HG03520 (cell line): Measurements from ENCODE around the gene FRMD1.

Source experiments
- ATAC-seq: cut with Tn5 transposase; IDR thresholded peaks from one replicate; pipeline ENCODE4 v1.9.1; 2021; ENCODE audit warnings: mild to moderate bottlenecking, moderate library complexity; ENCODE audit not compliant: unreplicated experiment

Gene FRMD1

DNA sequence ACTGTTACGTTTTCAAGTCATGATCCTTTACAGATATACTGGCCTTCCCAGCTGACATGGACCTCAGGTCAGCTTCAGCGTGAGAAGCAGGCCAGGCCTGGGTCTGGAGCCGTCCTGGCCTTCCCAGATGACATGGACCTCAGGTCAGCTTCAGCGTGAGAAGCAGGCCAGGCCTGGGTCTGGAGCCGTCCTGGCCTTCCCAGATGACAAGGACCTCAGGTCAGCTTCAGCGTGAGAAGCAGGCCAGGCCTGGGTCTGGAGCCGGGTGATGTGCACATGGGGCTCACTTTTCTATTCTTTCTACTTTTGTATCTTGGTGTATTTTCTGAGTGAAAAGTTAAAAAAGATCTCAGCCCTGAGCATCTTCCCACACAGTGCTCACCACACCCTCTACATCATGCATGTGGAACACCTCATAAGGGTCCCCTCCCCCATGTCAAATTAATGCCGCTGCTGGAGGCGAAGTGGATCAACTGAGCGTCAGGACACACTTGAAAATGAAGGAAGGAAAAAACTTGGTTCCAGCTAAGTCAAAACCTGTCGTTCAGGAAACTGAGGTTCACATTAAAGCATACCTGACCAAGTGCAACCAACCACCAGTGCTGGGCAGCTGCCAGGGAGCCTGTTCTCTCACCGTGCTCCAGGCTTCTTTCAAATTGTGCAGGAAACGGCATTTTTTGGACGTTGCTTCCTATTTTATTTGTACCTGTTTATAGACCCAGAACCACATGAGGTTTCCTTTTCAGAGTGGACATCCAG, 49.4 kb downstream of the FRMD1 start:
- ATAC-seq = no peak

DNA sequence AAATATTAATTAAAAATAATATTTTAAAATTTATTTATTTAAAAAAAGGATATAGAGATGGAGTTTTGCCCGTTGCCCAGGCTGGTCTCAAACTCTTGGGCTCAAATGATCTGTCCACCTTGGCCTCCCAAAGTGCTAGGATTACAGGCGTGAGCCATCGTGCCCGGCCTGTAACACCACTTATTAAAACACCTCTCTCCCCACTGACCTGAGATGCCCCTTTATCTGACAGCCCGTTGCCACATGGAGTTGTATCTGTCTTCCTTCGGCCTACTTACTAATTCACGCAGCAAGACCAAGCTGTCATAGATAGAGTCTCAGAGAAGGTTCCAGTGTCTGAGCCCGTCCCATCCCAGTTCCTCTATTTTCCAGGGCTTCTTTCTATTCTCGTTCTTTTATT, 50.8 kb downstream of the FRMD1 start:
- no peak for ATAC-seq

DNA sequence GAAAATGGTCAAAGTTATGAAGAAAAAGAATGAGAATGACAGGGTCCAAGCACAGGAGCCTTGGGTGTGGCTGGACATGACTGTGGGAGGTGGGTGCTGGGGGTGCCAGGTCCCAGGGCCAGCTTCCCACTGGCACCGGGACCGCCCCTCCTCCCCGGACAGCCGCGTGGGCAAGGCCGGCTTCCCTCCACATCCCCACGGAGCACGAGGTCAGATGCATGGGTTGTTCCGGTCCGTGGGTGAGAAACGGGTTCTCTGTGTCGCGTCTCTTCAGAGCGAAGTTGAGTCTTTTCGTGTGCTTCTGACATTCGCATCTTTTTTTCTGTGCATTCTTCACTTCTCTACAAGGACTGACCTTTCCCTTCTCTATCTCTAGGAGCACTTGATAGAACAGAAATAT, 51.5 kb downstream of the FRMD1 start:
- ATAC-seq = no peak

DNA sequence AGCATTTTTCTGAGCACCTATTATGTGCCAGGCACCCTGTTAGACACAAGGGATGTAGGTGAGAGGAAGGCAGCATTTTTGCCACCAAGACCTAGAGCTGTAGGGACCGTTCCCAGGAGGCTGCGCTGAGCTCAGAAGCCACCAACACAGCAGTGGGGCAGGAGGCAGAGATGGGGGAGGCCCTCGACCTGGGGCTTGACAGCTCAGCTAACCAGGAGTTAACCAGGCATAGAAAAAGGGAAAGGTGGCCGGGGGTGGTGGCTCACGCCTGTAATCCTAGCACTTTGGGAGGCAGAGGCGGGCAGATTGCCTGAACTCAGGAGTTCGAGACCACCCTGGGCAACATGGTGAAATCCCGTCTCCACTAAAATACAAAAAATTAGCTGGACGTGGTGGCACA, 52.1 kb downstream of the FRMD1 start:
- no peak for ATAC-seq

DNA sequence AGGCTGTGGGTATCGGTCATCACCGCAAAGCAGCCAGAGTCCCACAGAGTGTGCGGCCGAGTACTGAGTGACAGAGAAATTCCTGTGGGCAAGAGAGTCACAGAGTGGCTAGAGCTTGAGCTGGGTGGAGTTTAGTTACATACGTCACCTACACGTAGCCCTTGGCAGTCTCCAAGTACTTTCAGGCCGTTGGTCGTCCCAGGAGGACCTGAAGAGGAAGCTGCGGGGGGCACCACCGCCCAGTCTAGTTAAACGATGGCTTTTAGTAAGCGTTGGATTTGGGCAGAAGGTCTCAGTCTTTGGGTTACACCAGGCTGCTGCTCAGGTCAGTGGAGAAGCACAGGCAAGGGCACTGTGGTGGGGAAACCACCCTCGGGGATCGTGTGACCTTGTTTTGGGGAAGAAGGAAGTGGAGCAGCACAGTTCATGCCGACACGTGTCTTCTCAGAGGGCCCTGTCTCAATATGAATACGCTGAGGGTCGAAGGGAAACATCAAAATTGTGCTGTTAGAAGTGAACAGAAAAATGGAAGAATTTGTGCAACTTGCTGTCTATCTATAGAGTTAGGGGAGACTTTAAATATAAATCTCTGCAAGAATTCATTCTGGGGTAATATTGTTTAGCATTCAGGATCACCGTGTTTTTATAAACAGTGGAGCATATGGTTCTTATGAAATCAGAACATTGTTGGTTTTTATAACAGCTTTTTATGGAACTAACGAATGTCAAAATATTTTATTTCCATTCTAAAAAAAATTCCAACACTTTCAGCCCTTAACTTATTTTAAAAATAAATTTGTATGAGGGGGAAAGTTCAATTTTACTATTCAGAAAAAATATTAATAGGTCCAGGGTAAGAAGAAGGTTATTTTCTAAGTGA, 52.9 kb downstream of the FRMD1 start:
- no peak for ATAC-seq

DNA sequence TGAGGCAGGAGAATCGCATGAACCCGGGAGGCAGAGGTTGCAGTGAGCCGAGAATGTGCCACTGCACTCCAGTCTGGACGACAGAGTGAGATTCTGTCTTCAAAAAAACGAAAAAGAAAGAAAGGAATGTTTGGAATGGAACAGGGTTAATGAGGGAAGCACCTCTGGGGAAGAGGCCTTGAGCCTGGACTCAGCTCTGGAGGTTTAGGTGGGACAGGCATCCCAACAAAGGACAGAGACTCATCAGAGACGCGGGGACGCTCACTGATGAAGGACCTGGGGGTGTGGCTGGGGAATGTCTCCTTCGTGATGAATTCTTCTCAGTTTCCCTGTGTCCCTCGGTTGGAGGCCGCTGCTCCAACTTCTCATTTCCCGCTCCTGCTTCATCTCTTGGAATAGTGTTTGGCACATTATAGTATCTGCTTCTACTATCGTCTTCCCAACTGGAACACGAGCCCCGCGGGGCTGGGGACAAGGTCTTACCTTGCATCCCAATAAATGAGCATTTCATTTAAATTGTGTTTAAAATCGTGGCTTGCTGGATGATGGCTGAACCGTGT, 54.0 kb downstream of the FRMD1 start:
- ATAC-seq = no peak

DNA sequence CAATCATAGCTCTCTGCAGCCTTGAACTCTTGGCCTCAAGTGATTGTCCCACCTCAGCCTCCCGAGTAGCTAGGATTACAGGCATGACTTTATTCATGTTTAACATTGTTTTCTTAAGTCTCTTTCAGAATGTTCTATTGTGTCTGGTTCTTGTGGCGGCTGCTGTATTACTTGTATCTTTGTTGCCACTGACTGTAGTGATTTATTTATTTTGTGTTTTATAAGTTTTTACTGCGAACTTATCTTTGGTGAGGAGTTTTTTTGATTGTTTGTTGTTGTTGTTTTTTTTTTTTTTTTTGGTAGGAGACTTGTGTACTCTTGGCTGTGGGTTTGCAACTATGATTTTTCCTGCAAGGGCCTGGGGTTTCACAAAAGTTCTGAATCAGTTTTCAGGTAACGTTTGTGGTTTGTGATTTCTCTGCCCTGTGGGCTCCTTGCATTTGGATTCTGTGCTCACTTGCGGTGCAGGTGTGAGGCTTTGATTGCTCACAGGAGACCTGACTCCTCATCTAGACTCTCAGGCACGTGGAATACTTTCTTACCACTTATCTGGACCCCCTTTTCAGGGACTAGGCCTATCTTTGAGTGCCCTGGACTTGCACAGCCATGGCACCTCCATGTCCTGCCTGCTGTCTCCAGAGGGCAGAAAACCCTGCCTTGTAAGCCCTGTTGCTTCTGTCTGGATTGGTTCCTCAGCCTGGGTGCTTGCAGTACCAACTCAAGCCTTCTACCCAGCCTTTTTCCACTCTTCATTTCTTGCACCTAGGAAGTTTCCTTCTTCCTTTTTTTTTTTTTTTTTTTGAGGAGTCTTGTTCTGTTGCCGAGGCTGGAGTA, 56.3 kb downstream of the FRMD1 start:
- ATAC-seq = no peak

DNA sequence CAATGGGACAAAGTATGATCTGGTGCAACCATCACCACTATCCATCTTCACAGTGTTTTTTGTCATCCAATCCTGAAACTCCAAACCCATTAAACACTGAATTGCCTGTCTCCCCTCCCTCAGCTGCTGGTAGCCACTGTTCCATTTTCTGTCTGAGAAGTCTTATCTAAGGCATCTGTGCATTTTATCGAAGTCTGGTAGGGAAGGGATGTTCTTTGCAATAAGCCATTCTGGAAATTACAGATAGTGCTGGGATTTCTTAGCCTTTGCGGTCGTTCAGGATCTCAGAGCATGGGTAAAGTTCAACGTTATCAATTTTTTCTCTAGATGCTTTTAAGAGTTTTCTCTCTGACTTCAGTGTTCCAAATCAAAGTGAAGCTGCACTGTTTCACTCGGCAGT, 57.4 kb downstream of the FRMD1 start:
- no peak for ATAC-seq

DNA sequence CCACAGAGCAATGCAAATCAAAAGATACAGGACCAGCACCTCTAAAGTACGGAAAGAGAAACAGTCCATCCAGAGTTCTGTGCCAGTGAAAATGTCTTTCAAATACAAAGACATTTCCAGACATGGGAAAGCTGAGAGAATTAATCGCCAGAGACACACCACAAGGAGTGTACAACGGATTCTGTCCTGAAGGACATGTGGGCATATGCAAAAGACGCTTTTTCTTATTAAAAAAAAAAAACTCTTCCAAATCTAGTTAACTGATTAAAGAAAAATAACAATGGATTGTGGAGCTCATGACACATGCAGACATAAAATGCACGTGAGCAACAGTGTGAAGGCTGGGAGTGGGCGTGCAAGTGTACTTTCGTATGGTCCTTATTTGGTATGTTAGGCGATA, 58.8 kb downstream of the FRMD1 start:
- no peak for ATAC-seq

DNA sequence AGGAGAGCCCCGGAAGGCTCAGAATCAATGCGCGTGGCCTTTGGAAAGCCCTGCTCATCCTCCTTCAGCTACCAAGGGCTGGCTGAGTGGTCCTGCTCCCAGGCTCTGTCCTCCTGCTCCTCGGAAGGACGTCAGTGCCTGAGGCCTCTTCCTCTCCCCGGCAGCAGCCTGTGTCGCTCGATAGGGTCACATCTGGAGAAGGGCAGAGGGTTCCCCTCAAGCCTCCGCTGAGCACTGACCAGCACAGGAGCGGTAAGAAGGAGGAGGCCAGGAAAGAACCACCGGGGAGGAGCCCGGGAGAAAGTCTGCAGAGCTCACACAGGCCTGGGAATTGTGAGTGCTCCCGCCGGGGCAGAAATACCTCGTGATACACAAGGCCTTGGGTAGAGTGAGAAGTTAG, 60.3 kb downstream of the FRMD1 start:
- ATAC-seq = no peak

DNA sequence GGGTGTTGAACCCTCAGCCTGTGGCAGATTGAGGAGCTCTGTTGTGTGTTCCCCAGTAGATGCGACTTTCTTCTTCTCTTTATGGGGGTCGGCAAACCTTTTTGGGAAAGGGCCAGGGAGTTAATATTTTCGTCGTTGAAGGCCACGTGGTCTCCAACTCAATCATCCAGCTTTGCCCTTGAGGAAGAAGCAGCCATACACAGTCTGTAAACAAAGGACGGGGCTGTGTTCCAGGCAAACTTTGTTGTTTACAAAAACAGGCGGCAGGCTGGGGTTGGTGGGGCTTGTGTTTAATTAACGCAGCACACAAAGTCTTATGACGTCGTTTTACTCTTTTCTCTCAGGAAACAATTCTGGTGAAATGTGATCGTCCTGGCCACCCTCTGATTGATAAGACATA, 61.4 kb downstream of the FRMD1 start:
- no peak for ATAC-seq

DNA sequence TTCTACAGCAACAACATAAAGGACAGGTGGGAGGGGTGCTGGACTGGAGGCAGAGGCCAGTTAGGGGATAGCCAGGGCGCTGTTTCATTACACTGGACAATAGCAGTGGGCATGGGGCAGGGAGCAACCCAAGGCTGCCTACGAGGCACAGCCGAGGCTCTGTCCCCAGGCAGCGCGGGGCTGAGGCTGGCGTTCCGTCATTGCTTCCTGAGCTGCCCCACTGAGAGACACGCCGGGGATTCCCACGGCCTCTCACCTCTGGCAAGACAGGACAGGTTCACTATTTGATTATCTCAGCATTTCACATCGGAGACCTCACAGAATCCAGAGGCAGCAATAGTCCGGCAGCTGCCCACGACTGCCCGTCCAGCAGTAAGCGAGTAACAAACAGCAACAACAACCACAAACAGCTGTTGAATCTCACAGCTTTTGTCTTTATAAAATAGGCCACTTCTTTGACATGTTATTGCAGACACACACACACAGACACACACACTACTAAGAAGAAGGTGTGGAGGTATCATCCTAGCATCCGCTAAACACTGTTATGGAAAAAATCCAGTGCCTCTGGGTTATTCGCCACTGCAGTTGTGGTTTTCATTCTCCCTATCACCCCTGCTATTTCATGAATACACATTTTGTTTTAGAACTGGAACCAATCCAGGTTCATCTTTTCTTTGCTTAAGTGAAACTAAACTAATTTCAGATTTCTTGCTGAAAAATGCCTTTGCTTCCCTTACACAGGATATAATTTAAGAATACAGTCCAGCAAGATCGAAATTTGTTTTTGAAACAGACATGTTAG, 62.1 kb downstream of the FRMD1 start:
- no peak for ATAC-seq

DNA sequence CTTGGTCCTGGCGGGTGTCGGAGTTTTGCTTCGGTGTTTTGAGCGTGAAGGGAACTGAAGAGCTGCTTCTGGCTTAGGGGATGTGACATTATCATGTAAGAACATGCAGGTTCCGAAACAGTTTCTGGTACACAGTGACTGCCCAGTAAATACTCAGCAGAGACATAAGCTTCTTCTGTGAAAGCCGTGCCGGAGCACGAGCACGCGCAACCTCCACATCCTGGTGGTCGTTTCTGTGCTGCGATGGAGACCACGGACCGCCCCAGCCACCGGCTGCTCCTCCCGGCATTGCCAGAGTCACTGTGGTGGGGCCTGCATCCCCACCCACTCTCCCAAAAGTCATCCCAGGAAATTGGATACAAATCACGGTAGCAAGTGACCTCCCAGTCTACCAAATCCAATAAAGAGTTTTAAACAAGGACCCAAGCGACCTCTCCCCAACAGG, 62.8 kb downstream of the FRMD1 start:
- ATAC-seq = no peak

DNA sequence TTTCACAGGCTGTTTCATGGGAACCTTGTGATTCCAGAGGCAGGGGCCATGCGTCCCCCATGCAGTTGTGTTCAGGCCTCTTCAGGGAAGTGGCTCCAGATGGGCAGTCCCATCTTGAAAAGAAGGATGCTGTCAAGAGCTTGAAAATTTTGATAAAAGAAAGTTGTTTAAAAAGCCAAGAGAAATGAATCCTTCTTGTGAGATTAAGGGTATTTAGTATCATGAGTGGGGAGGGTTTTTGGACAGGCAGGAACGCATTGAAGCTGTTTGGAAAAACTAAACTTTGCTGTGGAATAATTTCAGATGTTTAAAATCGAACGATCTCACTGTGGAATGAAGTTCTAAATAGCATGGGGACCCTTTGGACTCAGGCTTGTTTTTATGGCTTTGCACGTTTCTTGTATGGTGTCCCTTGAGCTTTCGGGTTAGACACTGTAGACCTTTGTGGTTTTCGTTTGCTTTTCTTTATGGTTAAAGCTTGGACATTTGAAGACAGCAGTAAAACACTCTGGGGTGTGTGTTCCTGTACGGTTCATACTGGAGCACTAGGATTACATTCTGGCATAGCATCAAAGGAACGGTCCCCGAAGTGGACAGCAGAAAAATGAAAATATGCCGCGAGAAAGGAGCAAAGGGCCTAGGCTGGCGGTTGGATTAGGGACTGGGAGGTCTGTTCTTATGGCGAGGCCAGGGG, 63.4 kb downstream of the FRMD1 start:
- no peak for ATAC-seq

DNA sequence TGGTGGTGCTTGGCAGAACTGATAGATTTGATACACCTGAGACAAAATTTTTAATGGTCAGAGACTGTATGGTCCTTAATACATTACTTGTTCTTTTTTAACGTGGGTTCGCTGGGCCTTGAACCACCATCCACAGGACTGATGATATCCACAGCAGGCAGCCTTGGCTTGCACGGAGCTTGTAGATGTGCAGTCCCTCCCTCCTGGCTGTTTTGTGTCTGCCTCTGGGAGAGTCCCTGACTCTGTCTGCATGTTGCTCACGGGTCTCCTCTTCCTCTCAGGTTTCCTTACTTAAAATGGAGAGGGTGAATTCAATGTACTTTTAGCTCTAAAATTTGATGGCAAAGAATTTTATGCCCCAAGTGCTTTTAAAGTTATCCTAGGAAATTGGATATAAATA, 64.0 kb downstream of the FRMD1 start:
- ATAC-seq = no peak

DNA sequence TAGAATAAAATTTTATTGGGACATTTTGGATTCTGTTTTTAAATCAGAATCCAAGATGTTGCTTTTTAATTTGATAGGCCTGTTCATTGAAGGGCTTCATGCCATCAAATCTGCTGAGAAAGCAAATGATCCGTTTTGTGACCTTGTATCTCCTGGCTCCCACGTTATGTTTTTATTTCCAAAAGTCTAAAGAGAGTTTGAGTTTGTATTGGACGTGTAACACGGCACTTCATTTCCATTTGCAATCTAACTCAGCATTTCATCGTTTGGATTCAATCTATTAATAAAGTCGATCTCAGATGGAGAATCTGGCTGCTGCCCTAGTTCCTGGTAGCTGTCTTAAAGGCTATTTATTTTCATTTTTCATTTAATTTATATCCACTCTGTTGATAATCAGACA, 64.6 kb downstream of the FRMD1 start:
- ATAC-seq = no peak

DNA sequence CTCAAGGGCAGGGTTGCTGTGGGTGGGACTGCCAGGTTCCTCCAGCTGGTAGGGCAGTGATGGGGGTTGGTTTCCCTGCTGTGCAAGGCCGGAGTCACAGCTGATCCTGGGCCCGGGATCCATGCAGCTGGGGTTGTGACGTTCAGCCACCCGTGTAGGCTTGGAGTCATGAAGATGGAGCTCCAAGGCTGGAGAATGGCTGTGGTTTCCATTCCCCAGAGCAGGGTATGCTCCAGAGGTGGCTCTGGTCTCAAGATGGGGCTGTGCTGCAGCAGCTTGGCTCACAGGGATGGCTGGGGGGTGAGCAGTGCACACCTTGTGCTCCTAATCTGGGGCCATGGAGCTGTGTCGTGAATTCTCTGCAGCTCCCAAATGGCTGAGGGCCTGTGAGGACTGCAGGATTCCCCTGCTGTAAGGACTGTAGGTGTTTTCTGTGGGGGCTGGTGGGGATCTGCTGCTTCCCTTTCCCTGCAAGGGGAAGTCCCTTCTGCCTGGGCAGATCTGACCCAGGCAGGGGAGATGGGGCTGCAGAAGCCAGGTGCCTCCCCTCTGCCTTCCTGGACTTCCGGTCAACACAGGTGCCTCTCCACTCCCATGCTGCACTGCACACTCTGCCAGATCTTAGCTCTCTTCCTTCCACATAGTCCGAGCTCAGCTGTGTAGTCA, 65.6 kb downstream of the FRMD1 start:
- no peak for ATAC-seq

DNA sequence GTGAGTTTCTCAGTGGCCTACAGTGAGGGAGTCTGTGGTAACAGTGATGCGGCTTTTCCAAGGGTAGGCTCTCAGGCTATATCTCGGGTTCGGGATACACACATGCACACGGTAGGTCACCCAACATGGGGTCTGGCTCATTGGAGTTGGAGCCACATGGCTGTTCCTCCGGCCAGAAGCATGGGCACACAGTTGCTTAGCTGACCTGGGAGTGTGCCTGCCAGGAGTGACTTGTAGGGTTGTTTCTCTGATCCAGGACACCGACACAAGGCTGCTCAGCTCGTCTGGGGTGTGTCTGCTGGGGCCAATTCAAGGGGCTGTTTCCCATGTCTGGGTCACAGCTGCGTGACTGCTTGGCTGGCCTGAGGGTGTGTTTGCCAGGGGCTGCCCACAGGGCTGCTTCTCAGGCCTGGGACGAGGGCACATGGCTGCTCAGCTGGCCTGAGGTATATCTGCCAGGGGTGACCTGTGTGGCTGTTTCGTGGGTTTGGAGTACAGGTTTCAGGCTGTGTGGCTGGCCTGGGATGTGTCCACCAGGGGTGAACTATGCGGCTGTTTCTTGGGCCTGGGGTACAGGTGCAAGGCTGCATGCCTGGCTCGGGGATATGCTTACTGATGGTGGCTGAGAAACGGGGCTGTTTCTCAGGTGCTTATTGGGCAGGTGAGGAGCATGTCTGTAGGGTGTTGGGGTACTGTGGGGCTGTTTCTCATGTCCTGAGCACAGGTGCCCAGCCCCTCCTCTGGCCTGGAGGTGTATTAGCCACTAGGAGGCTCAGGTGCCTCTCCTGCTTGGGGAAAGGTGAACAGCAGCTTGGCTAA, 66.4 kb downstream of the FRMD1 start:
- no peak for ATAC-seq
